ENCODE measurements around the gene ECE2.

Gene ECE2

DNA sequence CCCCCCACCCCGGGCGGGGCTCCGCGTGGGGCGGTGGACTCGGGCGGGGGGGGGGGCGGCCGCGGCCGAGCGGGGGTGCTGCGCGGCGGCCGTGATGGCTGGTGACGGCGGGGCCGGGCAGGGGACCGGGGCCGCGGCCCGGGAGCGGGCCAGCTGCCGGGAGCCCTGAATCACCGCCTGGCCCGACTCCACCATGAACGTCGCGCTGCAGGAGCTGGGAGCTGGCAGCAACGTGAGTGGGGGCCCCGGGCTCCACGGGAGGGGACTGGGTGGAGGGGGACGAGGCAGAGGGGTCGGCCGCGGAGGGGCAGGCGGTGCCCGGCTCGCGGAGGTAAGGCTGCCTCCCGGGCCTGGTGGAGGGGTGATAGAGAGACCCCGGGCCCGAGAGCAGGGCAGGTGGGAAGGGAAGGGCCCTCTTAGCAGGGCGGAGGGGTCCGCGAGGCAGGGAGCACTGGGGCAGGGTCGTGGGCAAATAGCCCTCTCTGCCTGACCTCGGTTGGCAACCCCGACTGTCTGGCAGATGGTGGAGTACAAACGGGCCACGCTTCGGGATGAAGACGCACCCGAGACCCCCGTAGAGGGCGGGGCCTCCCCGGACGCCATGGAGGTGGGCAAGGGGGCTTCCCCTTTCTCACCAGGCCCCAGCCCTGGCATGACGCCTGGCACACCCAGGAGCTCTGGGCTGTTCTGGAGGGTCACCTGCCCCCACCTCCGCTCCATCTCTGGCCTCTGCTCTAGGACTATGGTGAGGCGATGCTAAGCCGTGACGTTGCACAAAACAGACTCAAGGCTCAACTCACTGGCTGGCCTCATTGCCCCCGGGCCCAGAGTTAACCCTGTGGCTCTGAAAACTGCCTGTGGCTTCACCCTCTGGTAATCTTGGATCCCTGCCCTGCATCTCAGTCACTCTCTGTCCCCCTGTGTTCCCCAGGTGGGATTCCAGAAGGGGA, at the start of gene ECE2:
ECE2 (plus strand) TSS at position 62 of the 950 bp plus-strand sequence; CDS start at position 194, 132 bp downstream.
- DNase-seq (ENCODE audit: low spot score) = no peak
- peaks cover 52% of the 10 kb centered on the region for H3K27me3 Mint-ChIP-seq (ENCODE audit: low read depth)
- no peaks in the 10 kb centered on the region for H3K4me1 Mint-ChIP-seq (ENCODE audit: low read depth)
- no peak within 1 kb of the TSS for H3K27ac Mint-ChIP-seq
- no peaks in the 10 kb centered on the region for H3K9me3 Mint-ChIP-seq
- H3K4me3 Mint-ChIP-seq = no peak within 1 kb of the TSS
- no peaks in the 10 kb centered on the region for H3K36me3 Mint-ChIP-seq (ENCODE audit: low read depth)

GRCh38 chr3:184227481-184227935, 48.3 kb upstream of the ECE2 start:
- H3K36me3 Mint-ChIP-seq (ENCODE audit: low read depth) = no peaks in the 10 kb centered on the region
- no peak overlapping the region for H3K4me3 Mint-ChIP-seq
- H3K9me3 Mint-ChIP-seq = no peaks in the 10 kb centered on the region
- H3K27ac Mint-ChIP-seq = no peak overlapping the region
- H3K27me3 Mint-ChIP-seq (ENCODE audit: low read depth) = peaks cover 55% of the 10 kb centered on the region
- H3K4me1 Mint-ChIP-seq (ENCODE audit: low read depth) = peaks cover 4% of the 10 kb centered on the region
- peak; percentile 27 for DNase-seq (ENCODE audit: low spot score)

GRCh38 chr3:184228376-184229137, 47.3 kb upstream of the ECE2 start:
- Mint-ChIP-seq H3K27me3 (ENCODE audit: low read depth) (peaks cover 53% of the 10 kb centered on the region), H3K36me3 (ENCODE audit: low read depth) (no peaks in the 10 kb centered on the region), H3K9me3 (no peaks in the 10 kb centered on the region), H3K4me1 (ENCODE audit: low read depth) (peaks cover 4% of the 10 kb centered on the region), H3K4me3 (peak overlapping the region; percentile 73), H3K27ac (no peak overlapping the region)
- DNase-seq (ENCODE audit: low spot score) = no peak

DNA sequence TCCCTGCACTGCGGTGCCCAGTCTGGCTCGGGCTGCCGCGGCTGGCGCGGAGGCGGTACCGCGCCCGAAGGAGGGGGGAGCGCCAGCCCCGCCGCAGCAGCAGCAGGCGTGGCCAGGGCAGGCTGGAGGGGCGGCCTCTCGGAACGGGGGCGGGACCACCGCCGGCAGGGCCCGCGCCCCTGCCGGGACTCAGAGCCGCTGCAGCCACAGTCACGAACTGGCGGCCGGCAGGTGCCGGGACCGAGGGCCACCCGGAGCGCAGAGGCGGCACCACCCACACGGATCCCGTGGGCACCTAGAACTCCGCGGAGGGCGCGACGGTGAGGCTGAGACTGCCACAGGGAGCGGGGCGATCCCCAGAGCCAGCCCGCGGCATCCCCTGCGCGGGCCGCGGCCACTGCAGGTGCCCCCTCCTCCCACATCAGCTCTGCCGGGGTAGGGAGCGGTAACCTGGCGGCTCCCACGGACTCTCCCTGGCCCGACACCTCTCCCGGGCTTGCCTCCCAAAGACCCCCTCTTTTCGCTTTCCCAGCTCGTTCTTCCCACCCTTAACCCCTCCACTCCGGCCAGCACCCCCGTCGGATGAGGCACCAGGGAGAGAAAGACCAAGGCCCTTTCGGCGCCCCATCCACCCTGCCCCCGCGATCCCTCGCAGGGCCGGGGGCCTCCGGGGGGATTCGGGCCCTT, 46.3 kb upstream of the ECE2 start, which contains the start of gene VWA5B2:
VWA5B2 (plus strand) TSS at position 192 of the 687 bp plus-strand sequence. CDS start 944 bp downstream, outside the sequence.
- Mint-ChIP-seq H3K27me3 (ENCODE audit: low read depth) (peaks cover 51% of the 10 kb centered on the region), H3K4me3 (peak within 1 kb of the TSS; percentile 73), H3K4me1 (ENCODE audit: low read depth) (peaks cover 4% of the 10 kb centered on the region), H3K27ac (no peak within 1 kb of the TSS), H3K9me3 (no peaks in the 10 kb centered on the region), H3K36me3 (ENCODE audit: low read depth) (no peaks in the 10 kb centered on the region)
- peak; percentile 67 for DNase-seq (ENCODE audit: low spot score)

- Mint-ChIP-seq H3K4me3 (no peak overlapping the region), H3K27me3 (ENCODE audit: low read depth) (peaks cover 49% of the 10 kb centered on the region), H3K9me3 (no peaks in the 10 kb centered on the region), H3K4me1 (ENCODE audit: low read depth) (peaks cover 4% of the 10 kb centered on the region), H3K36me3 (ENCODE audit: low read depth) (no peaks in the 10 kb centered on the region), H3K27ac (no peak overlapping the region)
- DNase-seq (ENCODE audit: low spot score) = no peak
Measured at GRCh38 chr3:184230081-184230602, 45.7 kb upstream of the ECE2 start.

DNA sequence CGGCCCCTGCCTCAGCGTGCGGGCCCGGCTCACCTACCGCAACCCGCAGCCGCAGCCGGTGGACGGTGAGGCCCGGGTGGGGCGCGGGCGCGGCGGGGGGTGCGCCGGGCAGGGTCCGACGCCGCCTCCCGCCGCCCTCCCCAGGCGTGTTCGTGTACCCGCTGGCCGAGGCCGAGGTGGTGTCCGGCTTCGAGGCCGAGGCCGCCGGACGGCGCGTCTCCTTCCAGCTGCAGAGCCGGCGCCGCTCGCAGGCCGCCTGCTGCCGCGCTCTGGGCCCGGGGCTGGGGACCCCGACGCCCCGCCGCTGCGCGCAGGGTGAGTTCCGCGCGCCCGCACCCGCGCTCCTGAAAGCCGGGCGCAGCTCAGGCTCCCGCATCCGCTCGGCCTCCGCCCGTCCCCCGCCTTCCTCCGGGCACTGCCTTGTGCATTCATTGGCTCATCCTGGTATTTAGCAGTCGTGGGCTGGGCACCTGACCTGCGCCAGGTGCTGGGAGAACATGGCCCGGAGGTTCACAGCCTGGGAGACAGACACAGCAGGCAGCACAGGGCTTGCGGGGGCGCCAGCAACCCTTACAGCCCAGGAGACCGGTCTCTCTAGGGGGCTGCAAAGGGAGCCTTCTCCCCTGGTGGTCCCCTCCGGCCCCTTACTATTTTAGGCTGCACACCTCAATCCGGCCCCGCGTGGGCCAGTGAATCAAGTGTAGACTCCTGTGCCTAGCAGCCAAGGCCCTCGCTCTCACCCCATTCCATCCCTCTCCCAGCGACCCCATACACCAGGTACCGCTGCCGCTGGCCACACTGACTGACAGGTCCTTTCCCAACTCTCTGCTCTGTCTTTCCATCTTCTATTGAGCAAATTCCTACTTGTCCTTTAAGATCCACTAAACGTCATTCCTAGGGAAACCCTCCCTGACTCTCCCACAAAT, 45.0 kb upstream of the ECE2 start:
- Mint-ChIP-seq H3K4me1 (ENCODE audit: low read depth) (peaks cover 4% of the 10 kb centered on the region), H3K36me3 (ENCODE audit: low read depth) (no peaks in the 10 kb centered on the region), H3K27me3 (ENCODE audit: low read depth) (peaks cover 47% of the 10 kb centered on the region), H3K27ac (no peak overlapping the region), H3K4me3 (peak overlapping the region; percentile 32), H3K9me3 (no peaks in the 10 kb centered on the region)
- DNase-seq (ENCODE audit: low spot score) = no peak

GRCh38 chr3:184231671-184232070, 44.2 kb upstream of the ECE2 start:
- Mint-ChIP-seq H3K36me3 (ENCODE audit: low read depth) (no peaks in the 10 kb centered on the region), H3K9me3 (no peaks in the 10 kb centered on the region), H3K27me3 (ENCODE audit: low read depth) (peaks cover 42% of the 10 kb centered on the region), H3K27ac (no peak overlapping the region), H3K4me3 (peak overlapping the region; percentile 32), H3K4me1 (ENCODE audit: low read depth) (peaks cover 4% of the 10 kb centered on the region)
- DNase-seq (ENCODE audit: low spot score) = no peak

DNA sequence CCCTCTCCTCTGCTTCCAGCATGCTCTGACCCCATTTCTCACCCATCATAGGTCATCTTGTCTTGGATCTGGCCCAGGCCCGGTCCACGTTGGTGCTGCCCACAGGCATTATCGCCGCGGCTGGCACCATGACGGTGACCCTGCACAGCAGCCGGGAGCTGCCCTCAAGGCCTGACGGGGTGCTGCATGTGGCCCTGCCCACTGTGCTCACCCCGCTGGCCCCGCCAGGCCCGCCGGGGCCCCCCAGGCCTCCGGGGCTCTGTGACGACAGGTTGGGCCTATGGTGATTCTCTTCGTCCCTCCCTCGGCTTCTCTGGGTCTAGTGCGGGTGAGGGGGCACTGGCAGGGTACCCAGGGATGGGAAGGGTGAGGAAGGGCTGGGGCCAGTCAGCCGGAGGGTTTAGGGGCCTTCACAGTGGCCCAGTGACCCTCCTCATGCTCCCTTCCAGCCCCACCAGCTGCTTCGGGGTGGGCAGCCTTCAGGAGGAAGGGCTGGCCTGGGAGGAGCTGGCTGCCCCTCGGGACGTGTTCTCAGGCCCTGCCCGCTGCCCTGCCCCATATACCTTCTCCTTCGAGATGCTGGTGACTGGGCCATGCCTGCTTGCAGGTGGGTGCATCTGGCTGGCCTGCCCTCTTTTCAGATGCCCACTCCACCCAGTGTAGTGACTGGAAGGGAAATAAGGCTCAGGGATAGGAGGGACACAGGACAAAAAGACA, 42.5 kb upstream of the ECE2 start:
- Mint-ChIP-seq H3K4me1 (ENCODE audit: low read depth) (peaks cover 4% of the 10 kb centered on the region), H3K27me3 (ENCODE audit: low read depth) (peaks cover 31% of the 10 kb centered on the region)

DNA sequence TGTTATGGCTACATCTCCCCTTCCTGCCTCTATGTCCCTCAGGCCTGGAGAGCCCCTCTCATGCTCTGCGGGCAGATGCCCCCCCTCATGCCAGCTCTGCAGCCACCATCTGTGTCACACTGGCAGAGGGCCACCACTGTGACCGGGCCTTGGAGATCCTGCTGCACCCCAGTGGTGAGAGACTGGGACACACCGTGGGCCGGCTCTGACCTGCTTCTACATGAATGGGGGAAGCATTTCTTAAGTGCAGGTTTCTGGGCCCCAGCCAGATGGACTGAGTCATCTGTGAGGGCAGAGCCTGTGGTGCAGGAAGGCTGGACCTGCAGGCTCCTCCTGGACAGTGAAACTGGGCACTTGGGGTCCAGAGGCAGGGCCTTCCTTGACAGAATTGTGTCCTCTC, 41.6 kb upstream of the ECE2 start:
- no peak for DNase-seq (ENCODE audit: low spot score)

More for the DNA sequence above, 42.5 kb upstream of the ECE2 start:
- DNase-seq (ENCODE audit: low spot score) = no peak
- no peaks in the 10 kb centered on the region for H3K36me3 Mint-ChIP-seq (ENCODE audit: low read depth)
- no peak overlapping the region for H3K4me3 Mint-ChIP-seq
- H3K9me3 Mint-ChIP-seq = no peaks in the 10 kb centered on the region
- H3K27ac Mint-ChIP-seq = no peak overlapping the region

DNA sequence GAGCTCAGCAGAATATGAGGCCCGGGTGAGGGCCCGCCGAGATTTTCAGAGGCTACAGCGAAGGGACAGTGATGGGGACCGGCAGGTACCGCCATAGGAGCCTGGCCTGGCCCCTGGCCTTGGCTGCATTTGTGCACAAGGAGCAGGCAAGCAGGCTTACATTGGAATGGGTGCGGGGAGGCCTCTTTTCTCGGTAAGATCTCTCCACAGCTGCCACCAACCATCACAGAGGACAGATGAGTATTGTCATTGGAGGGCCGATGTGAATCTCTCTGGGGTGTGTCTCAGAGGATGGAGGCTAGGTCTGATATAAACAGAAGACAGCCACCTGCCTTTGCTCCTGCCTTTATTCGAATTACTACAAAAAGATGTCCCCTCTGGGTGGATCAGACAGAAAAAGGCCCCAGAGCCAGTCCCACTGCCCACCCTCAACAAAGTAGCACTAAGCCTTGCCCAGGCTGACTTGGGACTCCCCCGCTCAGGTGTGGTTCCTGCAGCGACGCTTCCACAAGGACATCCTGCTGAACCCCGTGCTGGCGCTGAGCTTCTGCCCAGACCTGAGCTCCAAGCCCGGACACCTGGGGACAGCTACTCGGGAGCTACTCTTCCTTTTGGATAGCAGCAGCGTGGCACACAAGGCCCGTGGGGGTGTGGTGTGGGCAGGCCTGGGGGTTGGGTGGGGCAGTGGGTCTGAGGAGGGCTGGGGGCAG, 41.0 kb upstream of the ECE2 start:
- no peaks in the 10 kb centered on the region for H3K9me3 Mint-ChIP-seq
- no peak overlapping the region for H3K4me3 Mint-ChIP-seq
- H3K27me3 Mint-ChIP-seq (ENCODE audit: low read depth) = peaks cover 20% of the 10 kb centered on the region
- no peak overlapping the region for H3K27ac Mint-ChIP-seq
- H3K36me3 Mint-ChIP-seq (ENCODE audit: low read depth) = no peaks in the 10 kb centered on the region
- DNase-seq (ENCODE audit: low spot score) = no peak
- peaks cover 1% of the 10 kb centered on the region for H3K4me1 Mint-ChIP-seq (ENCODE audit: low read depth)

More for the DNA sequence above, 41.6 kb upstream of the ECE2 start:
- no peak overlapping the region for H3K4me3 Mint-ChIP-seq
- H3K27ac Mint-ChIP-seq = no peak overlapping the region
- H3K36me3 Mint-ChIP-seq (ENCODE audit: low read depth) = no peaks in the 10 kb centered on the region
- peaks cover 1% of the 10 kb centered on the region for H3K4me1 Mint-ChIP-seq (ENCODE audit: low read depth)
- no peaks in the 10 kb centered on the region for H3K9me3 Mint-ChIP-seq
- H3K27me3 Mint-ChIP-seq (ENCODE audit: low read depth) = peaks cover 23% of the 10 kb centered on the region

DNA sequence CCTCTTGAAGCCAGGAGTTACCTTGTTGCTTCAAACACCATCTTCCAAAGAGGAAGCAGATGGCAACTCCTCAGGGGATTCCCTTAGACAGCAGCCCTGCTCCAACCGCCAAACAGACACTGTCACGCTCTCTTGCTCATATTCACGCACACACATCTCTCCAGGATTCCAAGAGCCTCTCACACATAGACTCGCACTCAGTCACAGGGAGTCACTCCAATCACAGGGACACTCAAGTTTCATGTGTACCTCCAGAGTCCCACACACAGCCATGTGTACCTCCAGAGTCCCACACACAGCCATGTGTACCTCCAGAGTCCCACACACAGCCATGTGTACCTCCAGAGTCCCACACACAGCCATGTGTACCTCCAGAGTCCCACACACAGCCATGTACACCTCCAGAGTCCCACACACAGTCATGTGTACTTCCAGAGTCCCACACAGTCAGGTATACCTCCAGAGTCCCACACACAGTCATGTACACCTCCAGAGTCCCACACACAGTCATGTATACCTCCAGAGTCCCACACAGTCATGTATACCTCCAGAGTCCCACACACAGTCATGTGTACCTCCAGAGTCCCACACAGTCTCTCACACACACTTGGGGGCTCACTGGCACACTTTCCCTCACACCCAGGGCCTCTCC, 40.3 kb upstream of the ECE2 start:
- no peaks in the 10 kb centered on the region for H3K36me3 Mint-ChIP-seq (ENCODE audit: low read depth)
- H3K4me1 Mint-ChIP-seq (ENCODE audit: low read depth) = peaks cover 1% of the 10 kb centered on the region
- H3K27ac Mint-ChIP-seq = no peak overlapping the region
- DNase-seq (ENCODE audit: low spot score) = no peak
- H3K27me3 Mint-ChIP-seq (ENCODE audit: low read depth) = peaks cover 20% of the 10 kb centered on the region
- no peak overlapping the region for H3K4me3 Mint-ChIP-seq
- no peaks in the 10 kb centered on the region for H3K9me3 Mint-ChIP-seq
